ENCODE data around the gene ATP5F1D. TPM values are rescaled to one million over a fixed set of nuclear protein-coding genes. Genes with fewer than 3 reads are reported as not detected.
A peak's percentile ranks its signal among the peaks of the same experiment; 100 is the strongest.

Gene ATP5F1D
- total and polyA plus RNA-seq, 2 of the 13 experiments (the other 11 are each of a cell fraction or from before 2014, with no cell fraction given), result 39.4 to 78.7 TPM

- TF ChIP-seq PATZ1 (CRISPR knock-in tag; IDR thresholded peaks at IDR 0.05) (peak; percentile 84), ETV6 (CRISPR knock-in tag; conservative IDR thresholded peaks at IDR 0.05) (no peak), HMGXB4 (CRISPR knock-in tag; IDR thresholded peaks at IDR 0.05; ENCODE audit: borderline replicate concordance in 1 of 2, low read depth in 1 of 2) (no peak), ZNF20 (CRISPR knock-in tag; IDR thresholded peaks at IDR 0.05) (no peak), PREB (CRISPR knock-in tag; IDR thresholded peaks at IDR 0.05) (no peak), CREB1 (IDR thresholded peaks at IDR 0.05) (no peak), CREB1 (CRISPR knock-in tag; IDR thresholded peaks at IDR 0.05) (no peak), SOX6 (IDR thresholded peaks at IDR 0.05) (no peak), SOX6 (CRISPR knock-in tag; IDR thresholded peaks at IDR 0.05) (peak; percentile 67), ZMAT3 (CRISPR knock-in tag; conservative IDR thresholded peaks at IDR 0.05) (no peak), ZEB1 (IDR thresholded peaks at IDR 0.05; ENCODE audit: insufficient replicate concordance, low read depth) (no peak), ZIK1 (CRISPR knock-in tag; IDR thresholded peaks at IDR 0.05; ENCODE audit: borderline replicate concordance, low read depth) (no peak), ZNF577 (CRISPR knock-in tag; IDR thresholded peaks at IDR 0.05; ENCODE audit: borderline replicate concordance, low read depth) (no peak), MZF1 (CRISPR knock-in tag; IDR thresholded peaks at IDR 0.05; ENCODE audit: borderline replicate concordance) (no peak), MED1 (CRISPR knock-in tag; IDR thresholded peaks at IDR 0.05) (no peak), CBX2 (IDR thresholded peaks at IDR 0.05; ENCODE audit: low read depth, low read length) (no peak), CBX2 (CRISPR knock-in tag; IDR thresholded peaks at IDR 0.05; ENCODE audit: low read depth) (no peak), SRSF9 (IDR thresholded peaks at IDR 0.05; ENCODE audit: borderline replicate concordance, insufficient read depth, low read depth, low read length, poor library complexity, severe bottlenecking) (no peak), ZFP37 (CRISPR knock-in tag; IDR thresholded peaks at IDR 0.05; ENCODE audit: borderline replicate concordance) (no peak), PRPF4 (IDR thresholded peaks at IDR 0.05; ENCODE audit: low read depth, low read length, poor library complexity, severe bottlenecking) (no peak), ERF (CRISPR knock-in tag; IDR thresholded peaks at IDR 0.05) (no peak), NPAS2 (CRISPR knock-in tag; IDR thresholded peaks at IDR 0.05; ENCODE audit: borderline replicate concordance) (no peak), ELF1 (CRISPR knock-in tag; IDR thresholded peaks at IDR 0.05) (no peak), TERF1 (CRISPR knock-in tag; IDR thresholded peaks at IDR 0.05) (no peak), PHF8 (CRISPR knock-in tag; IDR thresholded peaks at IDR 0.05) (no peak)
These were observed 9.1 kb downstream of the ATP5F1D start (continued) for GRCh38 chr19:1250437-1251260.

Data from HepG2 (cell line).